Measurements from ENCODE around the gene RSBN1L.
A peak's percentile ranks its signal among the peaks of the same experiment; 100 is the strongest.
"Not testable (repeated sequence)": the region's sequence is repeated elsewhere in the genome, so short reads cannot be mapped to it uniquely, and the experiment has no call there.

The RSBN1L gene

GRCh38 chr7:77687100-77687746 lies 9.0 kb upstream of the RSBN1L start:
- DNase-seq (ENCODE audit: low read depth in 1 of 2, low spot score in 1 of 2) = no peak

- no peak for DNase-seq (ENCODE audit: low read depth in 1 of 2, low spot score in 1 of 2)
Observed at GRCh38 chr7:77687747-77688144, 8.5 kb upstream of the RSBN1L start.

- no peak for DNase-seq (ENCODE audit: low read depth in 1 of 2, low spot score in 1 of 2)
Observed at GRCh38 chr7:77690289-77690688, 6.0 kb upstream of the RSBN1L start.

GRCh38 chr7:77691892-77692491 lies 4.3 kb upstream of the RSBN1L start:
- DNase-seq (ENCODE audit: low read depth in 1 of 2, low spot score in 1 of 2) = no peak

- no peak for DNase-seq (ENCODE audit: low read depth in 1 of 2, low spot score in 1 of 2)
Observed at GRCh38 chr7:77693830-77694583, 2.3 kb upstream of the RSBN1L start.

GRCh38 chr7:77696643-77697534 lies 630 bp downstream of the RSBN1L start:
- peak; percentile 18 to 49 for DNase-seq (ENCODE audit: low read depth in 1 of 2, low spot score in 1 of 2)

- no peak for DNase-seq (ENCODE audit: low read depth in 1 of 2, low spot score in 1 of 2)
Observed at GRCh38 chr7:77697535-77697831, 1.2 kb downstream of the RSBN1L start.

GRCh38 chr7:77698042-77698625 lies 1.9 kb downstream of the RSBN1L start:
- DNase-seq (ENCODE audit: low read depth in 1 of 2, low spot score in 1 of 2) = no peak

GRCh38 chr7:77699056-77699455 lies 2.8 kb downstream of the RSBN1L start:
- DNase-seq (ENCODE audit: low read depth in 1 of 2, low spot score in 1 of 2) = no peak

GRCh38 chr7:77702513-77702912 lies 6.3 kb downstream of the RSBN1L start:
- DNase-seq (ENCODE audit: low read depth in 1 of 2, low spot score in 1 of 2) = no peak

GRCh38 chr7:77702968-77703472 lies 6.8 kb downstream of the RSBN1L start:
- no peak for DNase-seq (ENCODE audit: low read depth in 1 of 2, low spot score in 1 of 2)

GRCh38 chr7:77703669-77704068 lies 7.4 kb downstream of the RSBN1L start:
- not testable (repeated sequence) for DNase-seq (ENCODE audit: low read depth in 1 of 2, low spot score in 1 of 2)

- no peak for DNase-seq (ENCODE audit: low read depth in 1 of 2, low spot score in 1 of 2)
Observed at GRCh38 chr7:77707504-77707992, 11.3 kb downstream of the RSBN1L start.

GRCh38 chr7:77710067-77710466 lies 13.8 kb downstream of the RSBN1L start:
- no peak for DNase-seq (ENCODE audit: low read depth in 1 of 2, low spot score in 1 of 2)

GRCh38 chr7:77710861-77711260 lies 14.6 kb downstream of the RSBN1L start:
- DNase-seq (ENCODE audit: low read depth in 1 of 2, low spot score in 1 of 2) = no peak

- no peak for DNase-seq (ENCODE audit: low read depth in 1 of 2, low spot score in 1 of 2)
Observed at GRCh38 chr7:77714195-77714594, 17.9 kb downstream of the RSBN1L start.

- not testable (repeated sequence) for DNase-seq (ENCODE audit: low read depth in 1 of 2, low spot score in 1 of 2)
Observed at GRCh38 chr7:77714931-77715330, 18.7 kb downstream of the RSBN1L start.

- DNase-seq (ENCODE audit: low read depth in 1 of 2, low spot score in 1 of 2) = no peak
Observed at GRCh38 chr7:77716804-77717203, 20.5 kb downstream of the RSBN1L start.

GRCh38 chr7:77717566-77717965 lies 21.3 kb downstream of the RSBN1L start:
- not testable (repeated sequence) for DNase-seq (ENCODE audit: low read depth in 1 of 2, low spot score in 1 of 2)

- no peak for DNase-seq (ENCODE audit: low read depth in 1 of 2, low spot score in 1 of 2)
Observed at GRCh38 chr7:77727527-77727926, 31.3 kb downstream of the RSBN1L start.
